Dedifferentiated amniotic fluid mesenchymal stem cell (primary cell): ENCODE results near the gene PRORP.
"Not testable (repeated sequence)": the region's sequence is repeated elsewhere in the genome, so short reads cannot be mapped to it uniquely, and the experiment has no call there.

ENCODE experiments used
- DNase-seq: peaks from one replicate; pipeline ENCODE4 v3.0.0-alpha.2; 2016; ENCODE audit errors: extremely low spot score

The PRORP gene

GRCh38 chr14:35138585-35138984, 16.2 kb downstream of the PRORP start:
- DNase-seq: no peak

GRCh38 chr14:35140718-35141581, 18.6 kb downstream of the PRORP start:
- peak; percentile 67 for DNase-seq

- DNase-seq: no peak
Measured at GRCh38 chr14:35144029-35144428, 21.7 kb downstream of the PRORP start.

- no peak for DNase-seq
Measured at GRCh38 chr14:35146711-35147149, 24.4 kb downstream of the PRORP start.

GRCh38 chr14:35147186-35147585, 24.8 kb downstream of the PRORP start:
- no peak for DNase-seq

GRCh38 chr14:35147711-35148110, 25.4 kb downstream of the PRORP start:
- no peak for DNase-seq

GRCh38 chr14:35149239-35149638, 26.9 kb downstream of the PRORP start:
- DNase-seq: no peak

GRCh38 chr14:35152531-35152930, 30.2 kb downstream of the PRORP start:
- not testable (repeated sequence) for DNase-seq

- no peak for DNase-seq
Measured at GRCh38 chr14:35154016-35154415, 31.7 kb downstream of the PRORP start.

- DNase-seq: no peak
Measured at GRCh38 chr14:35155962-35156361, 33.6 kb downstream of the PRORP start.

- DNase-seq: no peak
Measured at GRCh38 chr14:35158491-35158890, 36.1 kb downstream of the PRORP start.

- DNase-seq: no peak
Measured at GRCh38 chr14:35158951-35159653, 36.8 kb downstream of the PRORP start.

GRCh38 chr14:35159742-35160409, 37.5 kb downstream of the PRORP start:
- DNase-seq: peak; percentile 84

GRCh38 chr14:35161231-35161630, 38.9 kb downstream of the PRORP start:
- no peak for DNase-seq

GRCh38 chr14:35163384-35163783, 41.0 kb downstream of the PRORP start:
- DNase-seq: no peak

- no peak for DNase-seq
Measured at GRCh38 chr14:35164849-35165248, 42.5 kb downstream of the PRORP start.

GRCh38 chr14:35167496-35167895, 45.1 kb downstream of the PRORP start:
- no peak for DNase-seq
